GM12865 (cell line): ENCODE data around the gene DNMBP.
"Not testable (repeated sequence)": the region's sequence is repeated elsewhere in the genome, so short reads cannot be mapped to it uniquely, and the experiment has no call there.

Experiments
- DNase-seq: peaks from one replicate; pipeline ENCODE4 v3.0.0; 2010; ENCODE audit warnings: low read depth
- H3K4me3 ChIP-seq: 2 replicates; pipeline ENCODE4 v1.5.1; 2011; ENCODE audit warnings: mild to moderate bottlenecking, low read depth, low read length, control low read depth
- TF ChIP-seq, protein P1 (sequence below): IDR thresholded peaks from 2 replicates; pipeline ENCODE4 v1.5.1; 2011; ENCODE audit warnings: low read length, control low read depth, low read depth, inconsistent platforms; ENCODE audit not compliant: insufficient read depth; ENCODE audit errors: missing control alignments

The DNMBP gene

DNA sequence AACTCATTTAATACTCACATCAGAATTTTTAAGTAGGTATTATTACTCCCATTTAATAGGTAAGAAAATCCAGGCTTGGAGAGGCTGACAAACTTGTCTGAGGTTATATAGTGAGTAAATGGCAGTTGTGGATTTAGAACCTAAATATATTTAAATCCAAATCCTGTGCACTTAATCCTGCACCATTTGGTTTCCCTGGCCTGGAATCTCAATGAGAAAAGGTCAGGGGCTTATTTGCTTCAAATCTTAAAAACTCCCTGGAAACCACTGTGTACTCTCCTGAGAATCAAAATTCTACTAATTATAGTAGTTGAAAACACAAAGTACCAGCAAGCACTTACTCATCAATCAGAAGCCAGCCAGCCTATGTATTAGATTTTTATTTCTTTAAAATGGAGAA lies 97.7 kb downstream of the DNMBP start:
- TF ChIP-seq, protein P1, sequence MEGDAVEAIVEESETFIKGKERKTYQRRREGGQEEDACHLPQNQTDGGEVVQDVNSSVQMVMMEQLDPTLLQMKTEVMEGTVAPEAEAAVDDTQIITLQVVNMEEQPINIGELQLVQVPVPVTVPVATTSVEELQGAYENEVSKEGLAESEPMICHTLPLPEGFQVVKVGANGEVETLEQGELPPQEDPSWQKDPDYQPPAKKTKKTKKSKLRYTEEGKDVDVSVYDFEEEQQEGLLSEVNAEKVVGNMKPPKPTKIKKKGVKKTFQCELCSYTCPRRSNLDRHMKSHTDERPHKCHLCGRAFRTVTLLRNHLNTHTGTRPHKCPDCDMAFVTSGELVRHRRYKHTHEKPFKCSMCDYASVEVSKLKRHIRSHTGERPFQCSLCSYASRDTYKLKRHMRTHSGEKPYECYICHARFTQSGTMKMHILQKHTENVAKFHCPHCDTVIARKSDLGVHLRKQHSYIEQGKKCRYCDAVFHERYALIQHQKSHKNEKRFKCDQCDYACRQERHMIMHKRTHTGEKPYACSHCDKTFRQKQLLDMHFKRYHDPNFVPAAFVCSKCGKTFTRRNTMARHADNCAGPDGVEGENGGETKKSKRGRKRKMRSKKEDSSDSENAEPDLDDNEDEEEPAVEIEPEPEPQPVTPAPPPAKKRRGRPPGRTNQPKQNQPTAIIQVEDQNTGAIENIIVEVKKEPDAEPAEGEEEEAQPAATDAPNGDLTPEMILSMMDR: no peak
- H3K4me3 ChIP-seq: no peak overlapping the region
- DNase-seq: no peak

GRCh38 chr10:99908512-99908911 lies 101.2 kb downstream of the DNMBP start:
- peak; percentile 38 for DNase-seq
- H3K4me3 ChIP-seq: no peak overlapping the region
- TF ChIP-seq, protein P1: no peak

DNA sequence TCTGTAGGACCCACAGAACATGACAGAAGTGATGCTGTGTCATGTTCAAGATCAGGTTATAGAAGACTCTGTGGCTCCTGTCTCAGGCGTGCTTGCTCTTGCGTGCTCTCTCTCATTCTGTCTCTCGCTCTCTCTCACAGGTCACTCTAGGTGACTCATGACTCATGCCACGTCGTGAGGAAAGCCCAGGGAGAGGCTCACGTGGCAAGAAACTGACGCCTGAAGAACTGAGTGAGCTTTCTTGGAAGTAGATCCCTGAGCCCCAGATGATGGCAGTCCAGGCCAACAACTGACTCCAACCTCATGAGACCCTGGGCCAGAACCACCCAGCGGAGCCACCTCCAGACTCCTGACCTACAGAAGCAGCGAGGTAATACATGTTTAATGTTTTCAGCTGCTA lies 103.3 kb downstream of the DNMBP start:
- peak; percentile 40 for DNase-seq
- TF ChIP-seq, protein P1: no peak
- H3K4me3 ChIP-seq: no peak overlapping the region

DNA sequence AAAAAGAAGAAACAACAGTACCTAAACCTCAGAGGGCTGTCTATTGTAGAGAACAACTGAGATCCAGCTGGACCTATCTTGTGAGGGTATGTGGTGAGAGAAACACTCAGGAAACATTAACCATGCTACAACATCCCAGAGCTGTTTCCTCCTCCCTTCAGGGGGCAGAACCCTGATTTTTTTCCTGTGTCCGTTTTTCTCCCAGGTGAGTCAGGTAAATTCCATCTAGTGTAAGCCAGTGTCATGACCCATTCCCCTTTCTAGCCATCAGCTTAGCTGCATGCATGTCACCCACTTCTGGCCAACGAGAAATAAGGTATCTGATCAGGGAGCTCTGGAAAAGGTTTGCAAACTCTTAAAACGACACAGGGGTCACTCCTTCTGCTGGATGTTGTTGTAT lies 103.8 kb downstream of the DNMBP start:
- TF ChIP-seq, protein P1: no peak
- H3K4me3 ChIP-seq: no peak overlapping the region
- DNase-seq: no peak

DNA sequence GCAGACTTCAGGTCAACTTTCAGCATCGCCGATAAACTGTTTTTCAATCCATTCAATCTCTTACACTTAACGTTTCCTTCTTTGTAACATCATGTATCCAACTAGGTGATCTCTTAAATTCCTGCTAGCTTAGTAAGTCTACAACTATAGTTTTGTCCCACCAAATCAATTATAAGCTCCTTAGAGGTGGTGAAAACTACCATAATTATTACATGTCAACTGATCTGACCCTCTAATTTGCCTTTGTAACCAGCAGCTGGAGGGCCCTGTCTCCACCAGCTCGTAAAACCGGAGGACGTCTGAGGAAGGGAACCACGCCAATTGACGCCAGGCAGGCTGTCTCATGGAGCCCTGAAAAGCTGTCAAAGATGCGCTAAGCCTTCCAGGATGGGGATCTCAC lies 113.9 kb downstream of the DNMBP start:
- H3K4me3 ChIP-seq: no peak overlapping the region
- TF ChIP-seq, protein P1: no peak
- DNase-seq: no peak

- not testable (repeated sequence) for H3K4me3 ChIP-seq, DNase-seq
Measured at GRCh38 chr10:99895066-99895465, 114.7 kb downstream of the DNMBP start.

DNA sequence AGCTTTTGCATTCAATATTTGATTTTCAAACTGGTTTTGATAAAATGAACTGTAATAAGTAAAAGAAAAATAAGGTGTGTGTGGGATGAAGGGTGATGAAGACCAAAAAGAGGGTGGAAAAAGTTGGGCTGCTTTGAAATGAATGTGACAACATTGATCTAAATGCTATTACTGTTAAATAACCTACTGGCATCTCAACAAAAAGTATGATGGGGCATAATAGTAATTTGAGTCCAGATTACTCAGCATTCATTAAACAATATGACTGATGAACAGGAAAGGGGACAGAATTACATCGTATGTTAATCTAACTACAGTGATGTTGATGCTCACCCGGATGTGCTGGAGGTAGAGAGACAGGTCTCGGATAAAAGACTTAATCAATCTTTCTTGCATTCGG lies 115.1 kb downstream of the DNMBP start:
- TF ChIP-seq, protein P1: no peak
- DNase-seq: no peak

More for the DNA sequence above, 115.1 kb downstream of the DNMBP start:
- no peak overlapping the region for H3K4me3 ChIP-seq
